Activated effector memory CD4-positive, alpha-beta T cell treated with anti-CD3 and anti-CD28 coated beads, Interleukin-2, amount 50 U/mL, for 16 hours (primary cell): ENCODE measurements around the gene MEGF6.
A peak's percentile ranks its signal among the peaks of the same experiment; 100 is the strongest.

Source experiments
- DNase-seq: peaks from one replicate; pipeline ENCODE4 v3.0.0-alpha.2; 2020

Gene MEGF6

DNA sequence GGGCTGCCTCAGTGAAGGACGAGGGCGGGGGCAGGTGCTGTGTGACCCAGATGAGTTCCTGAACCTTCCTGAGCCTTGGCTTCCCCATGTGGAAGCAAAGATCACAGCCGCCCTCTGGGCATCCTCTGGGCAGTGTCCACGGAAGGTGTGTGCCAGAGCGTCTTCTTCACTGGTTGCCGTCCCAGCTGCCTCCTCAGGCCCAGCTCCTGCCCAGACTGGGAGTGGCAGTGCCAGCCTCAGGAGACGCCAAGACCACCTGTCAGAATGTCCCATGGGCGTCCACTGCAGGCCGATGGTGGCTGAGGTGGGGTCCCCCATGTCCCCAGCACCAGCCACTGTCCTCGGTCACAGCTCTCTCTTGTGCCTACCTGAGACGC is 146.7 kb downstream of the MEGF6 start:
- no peak for DNase-seq

DNA sequence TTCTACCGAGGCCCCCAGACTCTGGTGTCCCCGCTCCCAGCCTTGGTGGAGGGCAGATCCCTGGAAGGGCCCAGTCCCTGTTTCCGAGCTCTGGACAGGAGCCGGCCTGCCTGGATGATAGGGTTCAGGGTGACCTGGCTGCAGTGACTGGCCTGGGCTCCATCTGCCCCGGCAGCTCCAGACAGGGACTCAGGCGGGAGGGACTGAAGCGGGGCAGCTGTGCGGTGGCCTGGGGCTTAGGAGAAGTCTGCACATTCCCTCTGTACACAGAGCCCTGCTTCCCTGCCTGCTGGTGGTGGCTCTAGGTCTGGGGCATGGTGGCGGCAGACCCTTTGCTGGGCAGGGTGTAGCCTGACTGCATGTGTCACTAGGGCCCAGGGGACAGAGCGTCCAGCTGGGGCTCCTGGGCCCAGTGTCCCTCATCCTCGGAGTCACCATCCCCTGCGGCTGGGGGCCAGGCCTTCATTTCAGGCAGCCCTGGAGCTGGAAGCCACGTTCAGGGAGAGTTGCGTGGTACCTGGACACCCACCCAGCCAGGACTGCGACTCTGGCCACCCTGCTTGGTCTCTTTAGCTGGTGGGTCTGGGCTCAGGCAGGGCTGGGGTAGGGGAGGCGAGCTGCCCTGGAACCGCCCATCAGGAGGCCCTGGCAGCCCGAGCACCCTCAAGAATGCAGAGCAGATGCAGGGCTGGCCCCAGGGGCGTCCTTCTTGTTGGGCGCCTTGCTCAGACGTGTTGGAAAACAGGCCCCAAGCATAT is 147.2 kb downstream of the MEGF6 start:
- DNase-seq = peak; percentile 60

DNA sequence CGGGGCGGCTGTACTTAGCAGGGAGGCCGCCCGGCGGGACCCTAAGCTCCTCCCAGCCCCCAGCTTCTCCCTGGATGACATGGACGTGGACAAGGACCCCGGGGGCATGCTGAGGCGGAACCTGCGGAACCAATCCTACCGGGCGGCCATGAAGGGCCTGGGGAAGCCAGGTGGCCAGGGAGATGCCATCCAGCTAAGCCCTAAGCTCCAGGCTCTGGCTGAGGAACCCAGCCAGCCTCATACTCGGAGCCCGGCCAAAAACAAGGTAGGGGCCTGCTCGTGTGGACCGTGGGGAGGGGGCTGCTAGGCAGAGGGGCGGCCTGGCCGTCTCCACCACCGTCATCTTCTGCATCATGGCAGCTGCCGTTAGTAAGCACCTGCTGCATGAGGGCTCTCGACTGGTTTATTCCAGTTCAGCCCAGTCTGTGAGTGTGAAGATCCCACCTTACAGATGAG is 147.9 kb downstream of the MEGF6 start:
- DNase-seq = no peak

DNA sequence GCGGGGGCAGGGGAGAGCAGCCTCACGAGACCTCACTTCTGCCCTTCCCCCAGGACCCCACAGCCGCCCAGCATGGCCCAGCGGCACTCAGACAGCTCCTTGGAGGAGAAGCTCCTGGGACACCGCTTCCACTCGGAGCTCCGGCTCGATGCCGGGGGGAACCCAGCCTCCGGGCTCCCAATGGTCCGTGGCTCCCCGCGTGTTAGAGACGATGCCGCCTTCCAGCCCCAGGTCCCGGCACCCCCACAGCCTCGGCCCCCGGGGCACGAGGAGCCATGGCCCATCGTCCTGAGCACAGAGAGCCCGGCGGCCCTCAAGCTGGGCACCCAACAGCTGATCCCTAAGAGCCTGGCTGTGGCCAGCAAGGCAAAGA is 148.3 kb downstream of the MEGF6 start:
- DNase-seq = no peak

DNA sequence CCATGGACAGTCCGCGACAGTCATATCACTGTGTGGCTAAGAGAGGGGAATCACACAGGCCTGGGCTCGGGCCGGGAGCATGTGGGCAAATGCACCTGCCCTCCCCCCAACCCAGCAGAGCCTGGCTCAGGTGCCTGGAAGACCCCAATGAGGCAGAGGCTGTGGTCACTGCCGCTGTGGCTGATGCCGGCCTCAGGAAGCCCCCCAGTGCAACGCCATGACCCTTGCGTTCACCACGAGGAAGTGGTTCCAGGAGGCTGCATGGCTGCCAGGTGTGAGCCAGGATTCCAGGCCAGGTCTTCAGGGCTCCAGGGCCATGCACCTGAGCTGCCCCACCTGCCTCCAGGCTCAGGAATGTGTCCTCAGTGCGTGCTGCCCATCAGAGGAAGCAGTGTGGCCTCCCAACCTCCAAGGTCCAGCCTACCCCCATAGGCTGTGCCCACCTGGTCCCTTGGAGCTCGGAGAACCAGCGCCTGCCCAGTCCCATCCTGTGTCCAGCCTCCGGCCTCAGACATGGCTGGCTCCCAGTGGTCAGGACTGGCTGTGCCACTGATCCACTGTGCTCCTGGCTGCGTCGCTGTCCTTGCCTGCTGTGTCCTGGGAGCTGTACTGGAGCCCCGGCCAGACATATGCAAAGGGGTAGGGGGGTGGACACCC is 148.8 kb downstream of the MEGF6 start:
- DNase-seq = no peak

DNA sequence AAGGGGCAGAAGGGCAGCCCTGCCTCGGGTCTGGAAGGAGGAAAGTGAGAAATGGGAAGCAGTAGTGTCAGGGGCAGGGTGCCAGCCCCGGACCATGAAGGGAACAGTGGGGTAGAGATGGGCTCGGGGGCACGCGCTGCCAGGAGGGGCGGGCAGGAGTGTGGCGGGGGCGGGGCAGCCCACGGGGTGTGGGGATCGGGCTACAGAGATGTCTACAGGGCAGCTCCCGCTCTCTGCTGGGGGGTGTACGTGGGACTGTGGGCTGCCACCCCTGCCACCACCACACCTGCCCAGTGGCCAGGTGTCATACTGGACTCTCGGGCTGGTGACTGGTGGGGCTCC is 149.4 kb downstream of the MEGF6 start:
- no peak for DNase-seq

DNA sequence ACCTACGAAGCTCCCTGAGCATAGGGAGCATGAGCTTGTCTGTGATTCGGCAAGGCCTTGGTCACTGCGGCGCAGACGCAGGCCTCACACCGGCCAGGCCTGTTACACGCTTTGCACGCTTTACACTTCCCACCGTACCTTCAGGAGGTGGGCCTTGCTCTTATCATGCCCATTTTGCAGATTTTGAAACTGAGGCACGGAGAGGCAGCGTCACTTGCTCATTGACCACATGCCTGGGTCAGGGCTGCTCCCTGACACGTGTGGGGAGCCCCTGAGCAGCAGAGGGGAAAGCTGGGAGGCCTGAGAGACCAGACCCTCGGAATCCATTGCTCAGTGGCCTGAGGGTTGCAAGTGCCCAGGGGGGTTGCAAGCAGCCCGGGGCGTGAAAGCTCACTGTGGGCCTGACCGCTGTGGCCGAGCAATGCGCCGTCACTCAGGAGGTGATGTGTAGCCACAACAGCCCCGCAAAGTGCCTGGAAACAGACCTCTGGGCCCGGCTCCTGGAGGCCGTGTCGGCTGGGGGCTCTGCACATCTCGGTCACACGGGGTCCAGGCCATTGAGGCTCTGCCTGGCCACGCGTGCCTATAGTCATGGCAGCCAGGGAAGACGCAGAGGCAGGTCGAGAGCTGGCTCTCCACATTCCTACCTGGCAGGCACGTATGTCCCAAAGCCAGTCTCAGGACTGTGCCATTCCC is 149.9 kb downstream of the MEGF6 start:
- DNase-seq = no peak

DNA sequence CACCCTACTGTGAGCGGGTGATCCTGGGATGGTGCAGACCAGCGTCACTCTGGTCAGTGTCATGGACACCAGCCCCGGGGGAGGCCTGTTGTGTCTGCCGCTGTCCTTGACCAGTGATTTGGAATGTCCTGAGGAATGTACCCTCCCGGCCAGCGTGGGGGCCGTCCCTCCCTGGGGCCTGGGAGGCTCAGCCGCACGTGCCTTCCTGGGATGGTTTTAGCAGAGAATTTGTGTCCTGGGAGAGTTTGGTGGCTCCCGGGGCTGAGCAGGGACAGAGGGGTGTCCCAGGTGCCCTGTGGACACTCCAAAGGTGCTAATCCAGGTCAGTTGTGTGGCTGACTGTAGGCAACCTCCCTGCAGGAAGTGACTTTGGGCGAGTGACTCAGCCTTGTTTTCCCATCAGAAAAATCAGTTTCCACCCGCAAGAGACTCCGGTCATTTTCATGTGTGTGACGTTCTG is 150.6 kb downstream of the MEGF6 start:
- no peak for DNase-seq

DNA sequence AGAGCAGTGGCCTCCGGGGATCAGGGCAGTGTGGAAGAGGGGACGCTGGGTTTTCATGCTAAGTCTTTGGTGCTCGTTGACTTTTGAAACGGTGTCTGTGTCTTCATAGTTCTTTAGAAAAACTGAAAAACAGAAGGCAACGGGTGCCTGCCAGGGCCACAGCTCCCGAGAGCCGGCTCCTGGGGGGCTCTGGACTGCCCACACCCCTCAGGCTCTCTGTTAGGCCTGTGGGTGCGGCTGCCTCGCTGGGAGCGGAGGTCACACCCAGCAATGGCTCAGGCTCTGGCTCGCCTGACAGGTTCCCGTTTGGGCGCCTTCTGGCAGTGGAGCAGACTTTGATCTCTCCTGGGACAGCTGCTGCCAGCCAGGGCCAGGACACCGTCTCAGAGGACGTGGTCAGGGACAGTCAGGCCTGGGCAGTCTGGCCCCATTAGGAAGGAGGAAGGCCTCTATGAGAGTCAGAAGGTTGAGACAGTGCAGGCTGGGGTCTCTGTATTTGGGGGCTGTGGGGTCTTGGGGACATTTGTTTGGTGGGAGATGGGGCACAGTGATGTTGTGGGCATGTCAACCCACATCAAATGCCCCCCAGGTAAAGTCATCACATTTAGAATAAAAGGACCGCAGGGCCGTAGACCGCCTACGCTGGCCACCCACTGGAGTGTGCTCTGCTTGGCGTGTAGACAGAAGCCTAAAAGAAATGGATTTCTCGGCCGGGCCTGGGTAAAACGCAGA is 151.2 kb downstream of the MEGF6 start:
- no peak for DNase-seq

DNA sequence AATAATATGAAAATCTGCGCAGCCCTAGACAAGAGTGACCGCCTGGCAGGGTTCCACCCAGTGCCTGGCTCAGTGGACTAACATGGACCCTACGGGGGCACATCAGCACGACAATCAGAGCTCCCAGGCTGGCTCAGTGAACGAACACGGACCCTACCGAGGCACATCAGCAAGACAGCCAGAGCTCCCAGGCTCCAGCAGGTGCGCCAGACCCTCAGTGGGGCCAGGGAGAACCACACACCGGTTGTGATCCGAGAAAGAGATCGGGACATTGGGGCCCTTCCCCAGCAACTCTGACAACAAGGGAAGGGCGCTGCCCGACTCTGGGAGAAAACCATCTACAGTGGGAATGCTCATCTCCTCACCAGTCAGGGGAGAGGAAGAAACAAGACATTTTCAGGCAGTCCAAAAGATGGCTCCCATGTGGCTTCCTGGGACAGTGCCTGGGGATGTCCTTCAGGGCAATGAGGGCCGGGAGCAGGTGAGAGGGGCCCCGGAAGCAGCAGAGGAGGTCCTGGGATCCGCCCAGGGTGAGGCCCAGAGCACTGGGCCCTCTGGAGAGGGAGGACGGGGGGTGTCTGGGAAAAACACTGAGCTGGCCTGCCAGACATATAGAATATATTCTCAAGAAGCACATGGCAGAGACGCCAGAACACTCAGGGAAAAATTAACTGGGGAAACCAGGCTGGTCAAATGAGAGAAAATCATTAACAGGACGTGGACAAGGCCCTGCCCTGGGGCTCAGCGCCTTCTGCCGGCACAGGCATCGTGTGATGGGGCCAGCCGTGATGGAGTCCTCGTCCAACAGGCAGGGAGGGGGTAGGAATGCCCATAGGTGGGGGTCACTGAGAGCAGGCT is 152.0 kb downstream of the MEGF6 start:
- no peak for DNase-seq

DNA sequence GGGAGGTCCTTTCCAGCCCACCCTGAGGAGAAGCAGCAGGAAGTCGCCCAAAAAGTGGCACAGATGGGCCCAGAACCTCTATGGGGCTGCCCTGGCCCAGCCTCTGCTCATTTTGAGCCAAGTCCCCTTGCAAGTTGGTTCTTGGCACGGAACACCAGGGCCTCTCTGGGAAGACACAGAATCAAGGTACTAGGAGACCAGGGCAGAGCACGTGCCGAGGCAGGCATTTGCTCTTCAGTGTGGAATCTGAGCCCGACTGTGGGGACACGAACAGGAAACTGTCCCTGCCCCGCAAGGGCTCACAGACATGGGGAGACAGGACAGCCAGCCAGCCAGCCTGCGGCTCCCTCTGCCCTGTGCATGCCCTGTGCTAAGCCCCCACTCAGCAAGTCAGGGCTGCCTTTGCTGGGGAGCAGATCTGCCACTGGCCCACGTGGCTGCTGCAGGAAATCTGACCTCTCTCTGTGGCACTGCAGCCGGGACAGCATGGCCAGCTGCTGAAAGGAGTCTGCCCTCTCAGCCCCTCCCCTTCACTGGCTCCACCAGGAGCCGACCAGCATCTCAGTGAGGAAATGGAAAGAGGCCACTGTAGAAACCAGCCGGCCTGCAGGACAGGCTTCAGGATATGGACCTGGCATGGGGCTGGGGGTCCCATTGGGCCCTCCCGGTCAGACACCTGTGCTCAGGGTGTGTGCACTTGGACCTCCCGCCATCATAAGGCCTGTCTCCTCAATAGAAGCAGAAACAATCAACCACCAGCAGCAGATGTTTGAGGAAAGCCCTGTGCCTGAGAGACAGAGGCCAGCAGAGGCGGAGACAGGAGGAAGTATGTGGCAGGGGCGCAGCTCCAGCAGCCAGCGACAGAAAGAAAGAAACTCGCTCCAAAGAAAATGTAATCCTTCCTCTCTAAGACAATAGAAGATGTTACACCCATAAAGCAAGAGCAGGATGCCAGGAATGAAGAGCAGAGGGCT is 153.1 kb downstream of the MEGF6 start:
- DNase-seq = no peak

DNA sequence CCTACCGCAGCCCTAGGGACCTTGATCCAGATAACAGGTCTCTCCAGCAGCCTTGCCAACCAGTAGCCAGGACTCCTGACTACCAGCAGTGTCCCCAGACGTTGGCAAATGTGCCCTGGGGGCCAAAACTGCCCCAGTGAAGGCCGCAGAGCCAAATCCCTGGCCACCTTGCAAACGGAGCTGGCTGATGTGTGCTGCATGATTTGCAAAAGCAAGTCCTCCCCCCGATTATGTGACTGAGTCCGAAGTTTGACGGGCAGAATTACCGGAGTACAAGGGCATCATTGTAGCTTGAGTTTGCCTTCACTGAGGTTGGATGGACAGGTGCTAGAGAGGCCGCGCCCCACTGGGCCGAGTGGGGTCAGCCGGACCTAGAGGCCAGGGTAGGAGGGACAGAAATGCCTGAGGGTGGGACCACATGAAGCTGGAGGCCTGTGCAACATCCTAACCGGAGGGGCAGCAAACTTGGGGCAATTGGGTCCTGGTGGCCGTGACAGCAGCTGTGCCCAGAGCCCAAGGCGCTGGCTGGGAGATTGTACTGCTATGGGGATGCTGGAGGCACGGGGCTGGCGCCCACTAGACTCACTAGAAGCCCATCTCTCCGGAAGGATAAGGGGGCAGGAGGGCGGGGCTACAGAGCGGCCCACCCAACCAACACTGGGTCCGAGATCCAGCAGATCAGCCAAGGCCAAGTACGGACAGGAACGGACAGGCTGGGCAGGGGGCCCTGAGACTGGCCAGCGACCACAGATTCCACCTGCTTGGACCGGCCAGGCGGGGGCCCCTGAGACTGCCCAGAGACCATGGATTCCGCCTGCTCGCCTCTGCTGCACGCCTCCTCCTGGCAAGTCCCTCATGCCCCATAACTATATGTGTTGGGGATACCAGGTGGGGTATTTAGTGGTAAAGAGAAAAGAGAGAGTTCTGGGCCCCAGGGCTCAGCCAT is 154.1 kb downstream of the MEGF6 start:
- no peak for DNase-seq

DNA sequence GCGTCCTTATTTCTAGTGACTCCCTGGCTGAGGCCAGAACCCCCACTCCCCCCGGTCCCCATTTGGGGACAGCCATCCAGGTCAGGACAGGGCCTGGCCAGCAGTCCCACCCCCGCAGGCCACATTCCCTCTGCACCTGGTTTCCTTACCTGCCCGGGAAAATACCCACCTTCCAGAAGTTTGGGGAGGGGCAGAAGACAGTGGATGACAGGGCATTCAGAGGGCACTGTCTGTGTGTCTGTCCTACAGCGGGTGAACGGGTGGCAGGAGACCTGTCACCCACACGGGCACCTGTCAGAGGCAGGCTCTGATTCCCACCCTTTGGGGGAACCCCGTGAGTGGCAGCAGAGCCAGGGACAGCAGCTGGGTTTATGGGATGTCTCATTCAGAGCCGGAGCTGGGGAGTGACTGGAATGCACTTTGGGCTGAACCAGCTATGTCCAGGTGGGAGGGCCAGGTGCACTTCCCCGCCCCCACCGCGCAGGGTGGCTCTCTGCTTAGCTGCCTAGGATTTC is 154.8 kb downstream of the MEGF6 start:
- DNase-seq = no peak

DNA sequence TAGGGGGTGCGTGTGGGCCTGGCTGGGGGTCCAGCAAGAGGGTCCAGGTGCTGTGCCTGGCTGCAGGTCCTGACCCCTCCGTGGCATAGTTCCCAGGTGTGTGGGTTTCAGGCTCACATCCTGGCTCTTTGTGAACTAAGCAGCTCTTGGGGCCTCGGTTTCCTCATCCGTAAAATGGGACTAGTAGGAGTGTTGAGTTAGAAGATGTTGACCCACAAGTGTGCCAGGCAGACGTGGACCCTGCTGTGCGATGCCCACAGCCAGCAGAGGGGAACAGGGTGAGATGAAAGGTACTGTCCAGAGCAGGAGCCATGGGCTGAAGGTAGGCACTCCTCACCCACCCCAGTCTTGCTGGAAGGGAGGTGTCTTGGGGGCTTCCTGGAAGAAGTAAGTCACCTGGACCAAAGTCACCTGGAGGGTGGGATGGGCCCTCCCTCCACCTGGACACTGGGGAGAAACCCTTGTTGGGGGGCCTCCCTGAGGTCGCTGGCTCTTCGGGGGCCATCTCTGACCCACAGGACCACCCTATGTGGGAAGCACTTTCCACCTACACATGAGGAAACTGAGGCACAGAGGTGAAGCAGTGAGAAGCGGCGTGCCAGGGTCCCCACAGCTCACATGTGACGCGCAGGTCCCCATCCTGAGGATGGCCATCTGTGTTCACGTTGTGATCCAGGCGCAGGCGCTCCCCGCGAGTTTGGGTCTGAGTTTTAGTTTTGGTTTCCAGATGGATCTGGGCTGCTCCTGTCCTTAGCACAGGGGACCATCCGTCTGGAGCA is 155.4 kb downstream of the MEGF6 start:
- DNase-seq = no peak

DNA sequence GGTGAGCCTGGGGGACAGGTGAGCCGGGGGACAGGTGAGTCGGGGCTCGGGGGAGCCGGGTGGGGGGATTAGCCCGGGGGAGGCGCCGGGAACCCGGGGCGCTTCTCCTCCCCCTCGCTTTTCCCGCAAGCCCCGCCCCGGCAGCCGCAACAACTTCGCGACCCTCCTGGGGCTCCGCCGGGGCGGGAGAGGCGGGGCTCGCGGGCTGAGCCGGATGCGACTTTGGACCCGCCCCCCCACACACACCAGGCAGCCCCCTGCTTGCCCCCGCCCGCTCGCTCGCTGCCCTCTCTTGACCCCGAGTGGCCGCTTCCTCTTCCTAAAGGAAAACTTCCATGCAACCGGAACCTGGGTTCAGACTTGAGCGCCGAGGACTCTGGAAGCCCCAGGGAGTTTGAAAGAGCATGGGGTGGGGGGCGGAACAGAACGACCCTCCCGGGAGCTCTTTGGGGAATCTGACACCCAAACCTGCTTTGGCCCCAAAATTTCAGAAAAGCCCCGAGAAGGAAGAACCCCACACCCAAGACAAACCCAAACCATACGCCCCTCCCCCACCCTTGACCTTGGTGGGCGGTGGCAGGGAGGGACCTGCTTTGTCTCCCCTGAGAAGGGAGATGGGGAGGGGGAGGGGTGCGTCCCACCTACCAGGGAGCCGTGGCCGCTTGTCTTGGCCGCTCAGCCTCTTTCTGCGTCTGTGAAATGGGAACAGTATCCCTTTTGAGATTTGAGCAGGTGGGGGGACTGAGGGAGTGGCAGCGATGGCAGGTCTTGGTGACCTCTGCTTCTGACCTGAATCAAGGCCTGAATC is 156.3 kb downstream of the MEGF6 start:
- no peak for DNase-seq

DNA sequence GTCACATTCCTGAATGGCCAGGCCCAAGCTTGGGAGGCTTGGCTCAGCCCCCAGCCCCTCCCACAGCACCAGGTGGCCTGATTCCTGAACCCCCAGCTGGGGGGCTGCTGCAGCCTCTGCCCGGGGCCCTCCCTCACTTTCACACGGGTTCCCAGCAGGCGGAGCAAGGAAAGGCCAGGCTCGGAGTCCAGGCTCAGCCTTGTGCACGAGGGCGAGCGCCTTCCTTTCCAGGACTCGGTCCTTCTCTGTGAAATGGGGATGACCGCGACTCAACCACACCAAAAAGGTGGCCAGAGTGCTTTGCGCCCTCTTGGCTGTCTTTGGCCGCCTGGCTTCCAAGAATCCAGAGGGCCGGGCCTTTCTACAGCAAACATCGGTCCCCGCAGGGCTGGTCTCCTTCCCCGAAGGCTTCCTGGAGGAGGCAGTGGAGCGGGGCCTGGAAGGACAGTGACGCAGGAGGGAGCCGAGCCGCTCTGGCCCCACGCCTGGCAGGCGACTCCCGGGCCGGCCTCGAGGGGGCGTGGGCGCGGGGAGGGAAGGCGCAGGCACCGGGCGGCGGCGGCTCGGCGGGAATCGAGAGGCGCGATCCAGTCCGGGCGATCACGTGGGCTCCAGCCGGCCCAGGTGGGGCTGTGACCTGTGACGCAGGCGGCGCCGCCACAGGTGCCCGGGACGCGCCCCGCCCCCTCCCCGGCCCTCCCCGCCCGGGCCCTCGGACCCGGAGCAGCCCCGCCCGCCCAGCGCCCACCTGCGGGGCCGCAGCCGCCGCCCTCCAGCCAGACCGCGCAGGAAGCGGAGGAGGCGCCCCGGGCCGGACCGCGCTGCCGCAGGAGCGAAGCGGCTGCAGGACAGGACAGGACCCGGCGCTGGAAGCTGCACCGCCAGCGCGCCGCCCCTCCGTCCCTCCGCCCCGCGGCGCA is 157.2 kb downstream of the MEGF6 start, which contains the start of gene ARHGEF16:
TSS of gene ARHGEF16 (plus strand) at position 775 of the 920 bp plus-strand sequence. CDS start 8,420 bp downstream, outside the sequence.
- peak; percentile 74 for DNase-seq
